Smooth muscle cell (in vitro differentiated cells): ENCODE data around the gene CCDC141. TPM values are rescaled to one million over a fixed set of nuclear protein-coding genes. Genes with fewer than 3 reads are reported as not detected.

Experiments
- DNase-seq: peaks from one replicate; lab custom pipeline; 2025; ENCODE audit not compliant: unreplicated experiment; lab: John Stamatoyannopoulos, UW
- H2AFZ ChIP-seq: fragments of 200-600 bp; sonication (generic); 2 replicates; pipeline ENCODE4 v1.6.0; 2016; ENCODE audit warnings: antibody characterized with exemption, low read depth, mild to moderate bottlenecking
- H3F3A ChIP-seq: fragments of 200-600 bp; sonication (generic); 2 replicates; pipeline ENCODE4 v1.6.0; 2017; ENCODE audit warnings: antibody characterized with exemption, low read depth
- H3K27ac ChIP-seq: fragments of 200-600 bp; sonication (generic); 2 replicates; pipeline ENCODE4 v1.5.1; 2016; ENCODE audit warnings: low read depth, mild to moderate bottlenecking
- H3K27me3 ChIP-seq: fragments of 200-600 bp; sonication (generic); 2 replicates; pipeline ENCODE4 v1.6.1; 2016; ENCODE audit warnings: low read depth, mild to moderate bottlenecking
- H3K36me3 ChIP-seq: fragments of 200-600 bp; sonication (generic); 2 replicates; pipeline ENCODE4 v1.5.1; 2016; ENCODE audit warnings: low read depth
- H3K4me1 ChIP-seq: fragments of 200-600 bp; sonication (generic); 2 replicates; pipeline ENCODE4 v1.5.1; 2016; ENCODE audit warnings: low read depth
- H3K4me2 ChIP-seq: fragments of 200-600 bp; sonication (generic); 2 replicates; pipeline ENCODE4 v1.6.0; 2016; ENCODE audit warnings: mild to moderate bottlenecking
- H3K4me3 ChIP-seq: fragments of 200-600 bp; sonication (generic); 2 replicates; pipeline ENCODE4 v1.5.1; 2016; ENCODE audit warnings: mild to moderate bottlenecking
- H3K79me2 ChIP-seq: fragments of 200-600 bp; sonication (generic); 2 replicates; pipeline ENCODE4 v1.6.0; 2016; ENCODE audit warnings: low read depth, mild to moderate bottlenecking
- H3K9ac ChIP-seq: fragments of 200-600 bp; sonication (generic); 2 replicates; pipeline ENCODE4 v1.6.0; 2016; ENCODE audit warnings: low read depth
- H3K9me3 ChIP-seq: fragments of 200-600 bp; sonication (generic); replicated peaks from 2 replicates; pipeline ENCODE4 v1.5.1; 2016; ENCODE audit warnings: low read depth
- H4K20me1 ChIP-seq: fragments of 200-600 bp; sonication (generic); 2 replicates; pipeline ENCODE4 v1.6.0; 2016; ENCODE audit warnings: low read depth
- WGBS: methylation state at CpG from one replicate; pipeline ENCODE4 v1.1.7; 2016; ENCODE audit warnings: low lambda C conversion rate; 5-methylcytosine and 5-hydroxymethylcytosine counted together
- polyA plus RNA-seq: library from polyadenylated mRNA; unstranded; fragments of >200 nt; fragmentation: Nextera tagmentation; extraction: Ambion mirVana; gene quantifications from 2 replicates; pipeline ENCODE4 v1.2.1, GENCODE V29; 2016
- total RNA-seq: library from RNA; depleted of rRNA; stranded (reverse); fragments of >200 nt; gene quantifications from 2 replicates; pipeline ENCODE4 v1.2.3, GENCODE V29; 2014
- TF ChIP-seq, protein P1 (sequence below): fragments of 200-600 bp; sonication (generic); IDR thresholded peaks from 2 replicates; pipeline ENCODE4 v1.5.1; 2017; ENCODE audit warnings: borderline replicate concordance, mild to moderate bottlenecking, antibody characterized with exemption; ENCODE audit not compliant: insufficient read depth, poor library complexity, severe bottlenecking

Gene CCDC141
- total and polyA plus RNA-seq, 2 experiments from 2014 or later = 0.03 to 0.76 TPM

DNA sequence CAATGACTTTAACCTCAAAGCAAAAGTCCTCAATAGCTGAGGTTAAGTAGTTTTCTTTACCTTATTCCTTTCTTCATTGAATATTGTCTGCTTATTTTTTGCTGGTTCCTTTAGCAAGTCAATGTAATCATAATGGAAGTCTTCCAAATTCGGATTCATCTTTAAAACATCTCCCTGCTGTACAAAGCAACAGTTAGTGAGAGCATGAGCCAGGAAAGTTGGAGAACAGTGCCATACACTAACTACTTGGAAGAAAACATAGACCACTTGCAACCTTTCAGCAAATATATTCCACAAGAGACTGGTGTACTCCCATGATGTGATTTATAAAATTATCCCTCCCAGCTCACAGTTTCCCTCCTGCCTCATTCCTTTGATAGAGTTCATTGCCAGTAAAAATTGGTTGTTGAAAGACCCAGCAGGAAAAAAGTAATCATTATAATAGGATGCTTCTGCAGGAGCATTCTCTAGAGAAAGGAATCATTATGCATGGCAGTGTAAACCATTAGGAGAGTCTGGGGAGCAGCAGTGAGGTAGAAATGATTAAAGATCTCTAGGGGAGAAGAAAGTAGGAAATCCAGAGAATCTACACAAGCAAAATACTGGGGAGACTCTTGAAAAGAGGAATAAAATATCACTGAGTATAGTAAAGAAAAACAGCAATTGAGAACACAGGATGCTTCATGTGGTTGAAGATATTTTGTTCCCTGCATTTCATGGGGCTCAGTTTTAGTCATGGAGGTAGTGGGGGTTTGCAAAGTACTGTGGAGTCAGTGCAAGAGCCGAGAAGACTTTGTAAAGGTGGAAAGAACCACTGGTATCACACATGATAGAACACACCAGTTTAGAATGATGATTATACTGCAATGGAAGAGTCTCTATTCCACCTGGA lies 204.1 kb downstream of the CCDC141 start:
- 78% methylated on average over 2 of the region's 2 CpGs for WGBS
- H3K36me3 ChIP-seq = no peaks in the 10 kb centered on the region
- H3K4me3 ChIP-seq = no peak overlapping the region
- no peak overlapping the region for H3K4me2 ChIP-seq
- H3K9me3 ChIP-seq = no peaks in the 10 kb centered on the region
- H3K79me2 ChIP-seq = no peaks in the 10 kb centered on the region
- H3F3A ChIP-seq = no peaks in the 10 kb centered on the region
- no peak for DNase-seq
- H3K9ac ChIP-seq = no peak overlapping the region
- no peaks in the 10 kb centered on the region for H3K4me1 ChIP-seq
- TF ChIP-seq, protein P1, sequence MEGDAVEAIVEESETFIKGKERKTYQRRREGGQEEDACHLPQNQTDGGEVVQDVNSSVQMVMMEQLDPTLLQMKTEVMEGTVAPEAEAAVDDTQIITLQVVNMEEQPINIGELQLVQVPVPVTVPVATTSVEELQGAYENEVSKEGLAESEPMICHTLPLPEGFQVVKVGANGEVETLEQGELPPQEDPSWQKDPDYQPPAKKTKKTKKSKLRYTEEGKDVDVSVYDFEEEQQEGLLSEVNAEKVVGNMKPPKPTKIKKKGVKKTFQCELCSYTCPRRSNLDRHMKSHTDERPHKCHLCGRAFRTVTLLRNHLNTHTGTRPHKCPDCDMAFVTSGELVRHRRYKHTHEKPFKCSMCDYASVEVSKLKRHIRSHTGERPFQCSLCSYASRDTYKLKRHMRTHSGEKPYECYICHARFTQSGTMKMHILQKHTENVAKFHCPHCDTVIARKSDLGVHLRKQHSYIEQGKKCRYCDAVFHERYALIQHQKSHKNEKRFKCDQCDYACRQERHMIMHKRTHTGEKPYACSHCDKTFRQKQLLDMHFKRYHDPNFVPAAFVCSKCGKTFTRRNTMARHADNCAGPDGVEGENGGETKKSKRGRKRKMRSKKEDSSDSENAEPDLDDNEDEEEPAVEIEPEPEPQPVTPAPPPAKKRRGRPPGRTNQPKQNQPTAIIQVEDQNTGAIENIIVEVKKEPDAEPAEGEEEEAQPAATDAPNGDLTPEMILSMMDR = no peak
- no peak overlapping the region for H2AFZ ChIP-seq
- no peaks in the 10 kb centered on the region for H4K20me1 ChIP-seq
- no peaks in the 10 kb centered on the region for H3K27me3 ChIP-seq
- H3K27ac ChIP-seq = no peak overlapping the region

DNA sequence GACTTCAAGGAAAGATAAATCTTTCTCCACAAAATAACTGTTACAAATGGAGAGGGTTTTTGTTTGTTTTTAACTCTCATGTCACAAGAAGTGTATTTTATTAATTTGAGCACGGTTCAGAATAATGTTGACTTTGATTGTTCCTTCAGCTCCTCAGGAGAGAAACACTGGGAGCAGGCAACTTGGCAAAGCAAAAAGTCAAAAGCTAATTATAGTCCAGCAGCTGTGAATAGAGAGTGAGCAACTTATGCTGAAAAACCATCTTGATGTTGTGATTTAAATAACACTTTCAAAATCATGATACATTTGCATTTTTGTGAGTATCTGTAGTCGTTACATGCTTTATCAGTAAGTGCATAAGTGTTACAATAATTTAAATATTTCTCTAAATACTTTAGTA lies 205.2 kb downstream of the CCDC141 start:
- H3K4me2 ChIP-seq = no peak overlapping the region

GRCh38 chr2:178844269-178844668 lies 205.7 kb downstream of the CCDC141 start:
- H3F3A ChIP-seq = no peaks in the 10 kb centered on the region
- no peak overlapping the region for H3K9ac ChIP-seq
- WGBS = 90% methylated on average over 4 of the region's 4 CpGs
- H3K4me1 ChIP-seq = no peaks in the 10 kb centered on the region
- H3K79me2 ChIP-seq = no peaks in the 10 kb centered on the region
- no peak overlapping the region for H3K4me2 ChIP-seq
- DNase-seq = no peak
- no peaks in the 10 kb centered on the region for H3K9me3 ChIP-seq
- H3K27me3 ChIP-seq = no peaks in the 10 kb centered on the region
- no peaks in the 10 kb centered on the region for H4K20me1 ChIP-seq
- H3K36me3 ChIP-seq = no peaks in the 10 kb centered on the region
- H3K4me3 ChIP-seq = no peak overlapping the region
- TF ChIP-seq, protein P1 = no peak
- H3K27ac ChIP-seq = no peak overlapping the region
- H2AFZ ChIP-seq = no peak overlapping the region

More for the DNA sequence above, 205.2 kb downstream of the CCDC141 start:
- Histone ChIP-seq H3K9ac (no peak overlapping the region), H3K79me2 (no peaks in the 10 kb centered on the region), H3K36me3 (no peaks in the 10 kb centered on the region), H2AFZ (no peak overlapping the region), H3F3A (no peaks in the 10 kb centered on the region), H4K20me1 (no peaks in the 10 kb centered on the region), H3K9me3 (no peaks in the 10 kb centered on the region), H3K4me3 (no peak overlapping the region), H3K27me3 (no peaks in the 10 kb centered on the region), H3K27ac (no peak overlapping the region), H3K4me1 (no peaks in the 10 kb centered on the region)
- WGBS = 93% methylated on average over 2 of the region's 2 CpGs
- TF ChIP-seq, protein P1 = no peak
- no peak for DNase-seq
